ENCODE measurements around the gene IMMP1L.

The IMMP1L gene

GRCh38 chr11:31415435-31415834 is 94.0 kb downstream of the IMMP1L start:
- no peak for TF ChIP-seq CTCF (IDR thresholded peaks at IDR 0.05; ENCODE audit: insufficient read depth, low read depth, low read length, missing control alignments)
- DNase-seq (ENCODE audit: low read depth), result no peak
- H3K4me3 ChIP-seq (ENCODE audit: low read depth, low read length), result no peak overlapping the region

- no peak for TF ChIP-seq CTCF (IDR thresholded peaks at IDR 0.05; ENCODE audit: insufficient read depth, low read depth, low read length, missing control alignments)
- no peak overlapping the region for H3K4me3 ChIP-seq (ENCODE audit: low read depth, low read length)
- DNase-seq (ENCODE audit: low read depth), result no peak
These were observed 95.1 kb downstream of the IMMP1L start for GRCh38 chr11:31414338-31414737.

- no peak overlapping the region for H3K4me3 ChIP-seq (ENCODE audit: low read depth, low read length)
- no peak for DNase-seq (ENCODE audit: low read depth)
- TF ChIP-seq CTCF (IDR thresholded peaks at IDR 0.05; ENCODE audit: insufficient read depth, low read depth, low read length, missing control alignments), result no peak
These were observed 96.5 kb downstream of the IMMP1L start for GRCh38 chr11:31412946-31413345.

GRCh38 chr11:31408201-31408600 is 101.2 kb downstream of the IMMP1L start:
- no peak for DNase-seq (ENCODE audit: low read depth)
- H3K4me3 ChIP-seq (ENCODE audit: low read depth, low read length), result no peak overlapping the region
- no peak for TF ChIP-seq CTCF (IDR thresholded peaks at IDR 0.05; ENCODE audit: insufficient read depth, low read depth, low read length, missing control alignments)

GRCh38 chr11:31404614-31405013 is 104.8 kb downstream of the IMMP1L start:
- DNase-seq (ENCODE audit: low read depth), result no peak
- no peak overlapping the region for H3K4me3 ChIP-seq (ENCODE audit: low read depth, low read length)
- no peak for TF ChIP-seq CTCF (IDR thresholded peaks at IDR 0.05; ENCODE audit: insufficient read depth, low read depth, low read length, missing control alignments)

GRCh38 chr11:31397239-31397834 is 112.1 kb downstream of the IMMP1L start:
- DNase-seq (ENCODE audit: low read depth), result peak; percentile 17
- peak; percentile 46 for TF ChIP-seq CTCF (IDR thresholded peaks at IDR 0.05; ENCODE audit: insufficient read depth, low read depth, low read length, missing control alignments)
- no peak overlapping the region for H3K4me3 ChIP-seq (ENCODE audit: low read depth, low read length)

- no peak overlapping the region for H3K4me3 ChIP-seq (ENCODE audit: low read depth, low read length)
These were observed 122.0 kb downstream of the IMMP1L start for GRCh38 chr11:31387379-31387778.

More at GRCh38 chr11:31387379-31387778, 122.0 kb downstream of the IMMP1L start:
- no peak for DNase-seq (ENCODE audit: low read depth)
- TF ChIP-seq CTCF (IDR thresholded peaks at IDR 0.05; ENCODE audit: insufficient read depth, low read depth, low read length, missing control alignments), result no peak

Data from GM12865 (cell line).